GM21576 (cell line): ENCODE measurements around the gene NLRC5.
"Not testable (repeated sequence)": the region's sequence is repeated elsewhere in the genome, so short reads cannot be mapped to it uniquely, and the experiment has no call there.

Experiments
- ATAC-seq: cut with Tn5 transposase; IDR thresholded peaks from one replicate; pipeline ENCODE4 v1.9.1; 2021; ENCODE audit warnings: mild to moderate bottlenecking, moderate library complexity; ENCODE audit not compliant: unreplicated experiment

NLRC5 gene

GRCh38 chr16:56961851-56962281 lies 27.5 kb upstream of the NLRC5 start, which contains the start of gene CETP:
Gene CETP (plus strand): TSS chr16:56961950. CDS start chr16:56961980, 30 bp downstream.
- no peak for ATAC-seq

GRCh38 chr16:56964243-56965148 lies 24.9 kb upstream of the NLRC5 start:
- ATAC-seq, result no peak

- no peak for ATAC-seq
Observed at GRCh38 chr16:56965149-56966092, 23.9 kb upstream of the NLRC5 start.

GRCh38 chr16:56966093-56966475 lies 23.3 kb upstream of the NLRC5 start:
- no peak for ATAC-seq

- ATAC-seq, result no peak
Observed at GRCh38 chr16:56967733-56968132, 21.6 kb upstream of the NLRC5 start.

GRCh38 chr16:56969769-56970168 lies 19.6 kb upstream of the NLRC5 start:
- ATAC-seq, result no peak

GRCh38 chr16:56970934-56971767 lies 18.2 kb upstream of the NLRC5 start:
- ATAC-seq, result peak; percentile 72

- ATAC-seq, result no peak
Observed at GRCh38 chr16:56971768-56972043, 17.7 kb upstream of the NLRC5 start.

- no peak for ATAC-seq
Observed at GRCh38 chr16:56972403-56973293, 16.7 kb upstream of the NLRC5 start.

- ATAC-seq, result no peak
Observed at GRCh38 chr16:56973294-56973689, 16.1 kb upstream of the NLRC5 start.

GRCh38 chr16:56973899-56974298 lies 15.5 kb upstream of the NLRC5 start:
- ATAC-seq, result not testable (repeated sequence)

- ATAC-seq, result no peak
Observed at GRCh38 chr16:56974549-56975300, 14.6 kb upstream of the NLRC5 start.

GRCh38 chr16:56975714-56976113 lies 13.6 kb upstream of the NLRC5 start:
- ATAC-seq, result no peak

- ATAC-seq, result no peak
Observed at GRCh38 chr16:56977216-56977615, 12.1 kb upstream of the NLRC5 start.

- no peak for ATAC-seq
Observed at GRCh38 chr16:56977823-56978430, 11.4 kb upstream of the NLRC5 start.

- no peak for ATAC-seq
Observed at GRCh38 chr16:56980201-56980535, 9.2 kb upstream of the NLRC5 start.

- ATAC-seq, result peak; percentile 39
Observed at GRCh38 chr16:56980792-56981724, 8.3 kb upstream of the NLRC5 start.
